GM12878 (cell line): ENCODE data around the gene B3GALT6. TPM values are rescaled to one million over a fixed set of nuclear protein-coding genes. Genes with fewer than 3 reads are reported as not detected.

ENCODE experiments used
- ATAC-seq: fragments of 200-7000 bp; cut with Tn5 transposase; 3 replicates; pipeline ENCODE4 v1.9.1; 2020; ENCODE audit warnings: mild to moderate bottlenecking, moderate library complexity
- BruUV-seq: library from RNA; stranded (reverse); fragments of 400-500 nt; replicated peaks from 2 replicates; lab custom pipeline; 2021; lab: Mats Ljungman, UMichigan
- CTCF ChIA-PET: fragments of 300-600 bp; sonication (Branson Sonifier 250); formaldehyde crosslinking; extraction: SDS; loops from one replicate; lab custom pipeline; 2021; ENCODE audit warnings: inconsistent platforms; lab: Yijun Ruan, JAX
- POLR2A ChIA-PET: fragments of 350-600 bp; formaldehyde crosslinking; extraction: SDS; loops from one replicate; lab custom pipeline; 2021; ENCODE audit warnings: inconsistent platforms; lab: Charles Lee
- RAD21 ChIA-PET: fragments of 300-600 bp; sonication (Branson Sonifier 250); formaldehyde crosslinking; loops from one replicate; lab custom pipeline; 2023; ENCODE audit warnings: antibody characterized with exemption; ENCODE audit not compliant: unreplicated experiment; lab: Charles Lee
- SMC1A ChIA-PET: fragments of 300-600 bp; sonication (Branson Sonifier 250); formaldehyde crosslinking; loops from one replicate; lab custom pipeline; 2023; ENCODE audit not compliant: unreplicated experiment, uncharacterized antibody; lab: Charles Lee
- DNase-seq: peaks from one replicate; pipeline ENCODE4 v3.0.0-alpha.2; 2011; ENCODE audit warnings: low read depth, low spot score
- FAIRE-seq: peaks from 3 replicates; lab custom pipeline; 2011; peaks lifted over from hg19 to GRCh38; lab: Jason Lieb, UNC
- H2AFZ ChIP-seq: 2 replicates; pipeline ENCODE4 v1.6.0; 2011; ENCODE audit warnings: low read depth, low read length, control low read depth; ENCODE audit not compliant: control insufficient read depth
- H3K27ac ChIP-seq: 2 replicates; pipeline ENCODE4 v1.5.1; 2011; ENCODE audit warnings: control low read depth; ENCODE audit not compliant: control insufficient read depth, insufficient read depth
- H3K27me3 ChIP-seq, 2 experiments: replicated peaks in 1 of 2; 2 replicates each; pipeline versions ENCODE4 v1.6.0 to v1.6.1; 2011; ENCODE audit warnings: low read length in 1 of 2; ENCODE audit not compliant: control insufficient read depth in 2 of 2, insufficient read depth in 2 of 2
- H3K36me3 ChIP-seq, 2 experiments: 2 replicates each; pipeline ENCODE4 v1.5.1; 2011; ENCODE audit warnings: low read length in 1 of 2; ENCODE audit not compliant: control insufficient read depth in 2 of 2, insufficient read depth in 2 of 2
- H3K4me1 ChIP-seq: 2 replicates; pipeline ENCODE4 v1.6.1; 2011; ENCODE audit warnings: mild to moderate bottlenecking, low read length, moderate library complexity, mixed read lengths; ENCODE audit not compliant: control insufficient read depth, insufficient read depth
- H3K4me2 ChIP-seq: 2 replicates; pipeline ENCODE4 v1.6.0; 2011; ENCODE audit warnings: control low read depth; ENCODE audit not compliant: control insufficient read depth, insufficient read depth
- H3K4me3 ChIP-seq: fragments of 200-600 bp; sonication (generic); 2 replicates; pipeline ENCODE4 v1.5.1; 2016
- H3K79me2 ChIP-seq: 2 replicates; pipeline ENCODE4 v1.6.0; 2011; ENCODE audit warnings: low read length; ENCODE audit not compliant: control insufficient read depth, insufficient read depth
- H3K9ac ChIP-seq: 2 replicates; pipeline ENCODE4 v1.8.0; 2011; ENCODE audit warnings: low read length, control low read depth, mixed read lengths; ENCODE audit not compliant: control insufficient read depth, insufficient read depth
- H3K9me3 ChIP-seq: replicated peaks from 3 replicates; pipeline ENCODE4 v1.5.1; 2011; ENCODE audit warnings: mild to moderate bottlenecking, low read length; ENCODE audit not compliant: control insufficient read depth, insufficient read depth
- H4K20me1 ChIP-seq: 2 replicates; pipeline ENCODE4 v1.6.0; 2011; ENCODE audit not compliant: control insufficient read depth, insufficient read depth
- ATF2 ChIP-seq: IDR thresholded peaks from 2 replicates; pipeline ENCODE4 v1.6.1; 2012; ENCODE audit warnings: low read length, inconsistent platforms
- BCL3 ChIP-seq: IDR thresholded peaks from 2 replicates; pipeline ENCODE4 v1.6.1; 2011; ENCODE audit warnings: borderline replicate concordance, low read depth, mild to moderate bottlenecking, moderate library complexity, low read length; ENCODE audit not compliant: insufficient read depth, poor library complexity, severe bottlenecking
- CBX3 ChIP-seq: fragments of 200-600 bp; sonication (generic); IDR thresholded peaks from 2 replicates; pipeline ENCODE4 v1.6.1; 2016; ENCODE audit warnings: low read depth, borderline replicate concordance
- IRF5 ChIP-seq: fragments of 450-650 bp; IDR thresholded peaks from 2 replicates; pipeline ENCODE4 v1.6.1; 2017; ENCODE audit warnings: borderline replicate concordance
- NR2C2 ChIP-seq: IDR thresholded peaks from 2 replicates; pipeline ENCODE4 v1.6.1; 2011; ENCODE audit warnings: borderline replicate concordance, low read depth; ENCODE audit not compliant: control insufficient read depth, insufficient read length
- SPI1 ChIP-seq: IDR thresholded peaks from 2 replicates; pipeline ENCODE4 v1.6.1; 2011; ENCODE audit warnings: low read depth, mild to moderate bottlenecking, low read length, moderate library complexity, borderline replicate concordance; ENCODE audit not compliant: insufficient read depth
- SRF ChIP-seq, 2 experiments: IDR thresholded peaks; 2 replicates each; pipeline ENCODE4 v1.6.1; 2011; ENCODE audit warnings: low read depth in 2 of 2, low read length in 2 of 2, mild to moderate bottlenecking in 1 of 2, moderate library complexity in 1 of 2
- YBX1 ChIP-seq: fragments of 450-650 bp; IDR thresholded peaks from 2 replicates; pipeline ENCODE4 v1.6.1; 2016; ENCODE audit warnings: antibody characterized with exemption
- ZNF384 ChIP-seq: IDR thresholded peaks from 2 replicates; pipeline ENCODE4 v1.6.1; 2012; ENCODE audit warnings: low read depth, mild to moderate bottlenecking, low read length, improper control_type of control experiment, borderline replicate concordance
- WGBS: methylation state at CpG from one replicate; pipeline ENCODE4 v1.1.6; 2016; ENCODE audit warnings: low lambda C conversion rate; ENCODE audit not compliant: insufficient replicate concordance, insufficient coverage; ENCODE audit errors: missing lambda C conversion rate; 5-methylcytosine and 5-hydroxymethylcytosine counted together
- in situ Hi-C: fragments of 300-500 bp; cut with MboI; formaldehyde crosslinking; loops from 9 replicates; pipeline ENCODE4 v1.14.3; 2018; ENCODE audit warnings: mixed read lengths
- intact Hi-C: fragments of 100-400 bp; cut with micrococcal nuclease; formaldehyde crosslinking; loops from one replicate; pipeline ENCODE4 v1.14.2; 2022; ENCODE audit not compliant: unreplicated experiment
- polyA plus RNA-seq, 11 experiments: library from polyadenylated mRNA; depleted of rRNA in 4 of 11; unstranded in 6 of 11; stranded (reverse) in 5 of 11; fragments of >200 nt; fragmentation: Nextera tagmentation in 4 of 11; fragmentation: Illumina TruSeq in 1 of 11; extraction: Ambion mirVana in 4 of 11; extraction: Trizol in 1 of 11; gene quantifications; 1 replicate in 1 of 11; 2 replicates in 10 of 11; pipeline versions ENCODE4 v1.2.1 to v1.2.3, GENCODE V29; 2011 to 2016; ENCODE audit warnings: inconsistent platforms in 2 of 11, missing spikeins in 2 of 11, low read depth in 1 of 11
- total RNA-seq, 4 experiments: library from RNA; depleted of rRNA in 3 of 4; stranded (reverse); fragments of >200 nt in 3 of 4; fragmentation: Illumina TruSeq in 1 of 4; extraction: Trizol in 1 of 4; gene quantifications; 2 replicates each; pipeline versions ENCODE4 v1.2.1 to v1.2.3, GENCODE V29; 2013 to 2021
- TF ChIP-seq, protein P1 (sequence below): IDR thresholded peaks from 2 replicates; pipeline ENCODE4 v1.6.1; 2012; ENCODE audit warnings: mild to moderate bottlenecking, low read depth, low read length

Gene B3GALT6
- total and polyA plus RNA-seq, 10 of the 15 experiments (the other 5 are each of a cell fraction or from before 2014, with no cell fraction given), result 0.53 to 20.8 (median 4.5) TPM

DNA sequence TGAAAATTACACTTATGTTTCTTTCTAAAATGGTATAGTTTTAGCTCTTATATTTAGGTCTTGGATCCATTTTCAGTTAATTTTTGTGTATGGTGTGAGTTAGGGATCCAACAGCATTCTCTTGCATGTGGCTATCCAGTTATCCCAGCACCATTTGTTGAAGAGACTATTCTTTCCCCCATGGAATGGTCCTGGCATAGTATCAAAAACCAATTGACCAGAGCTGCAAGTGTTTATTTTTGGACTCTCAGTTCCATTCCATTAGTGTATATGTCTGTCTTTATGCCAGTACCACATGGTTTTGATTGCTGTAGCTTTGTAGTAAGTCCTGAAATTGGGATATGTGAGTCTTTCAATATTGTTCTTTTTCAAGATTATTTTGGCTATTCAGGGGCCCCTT is 44.1 kb upstream of the B3GALT6 start (continued):
- no peak for TF ChIP-seq BCL3

DNA sequence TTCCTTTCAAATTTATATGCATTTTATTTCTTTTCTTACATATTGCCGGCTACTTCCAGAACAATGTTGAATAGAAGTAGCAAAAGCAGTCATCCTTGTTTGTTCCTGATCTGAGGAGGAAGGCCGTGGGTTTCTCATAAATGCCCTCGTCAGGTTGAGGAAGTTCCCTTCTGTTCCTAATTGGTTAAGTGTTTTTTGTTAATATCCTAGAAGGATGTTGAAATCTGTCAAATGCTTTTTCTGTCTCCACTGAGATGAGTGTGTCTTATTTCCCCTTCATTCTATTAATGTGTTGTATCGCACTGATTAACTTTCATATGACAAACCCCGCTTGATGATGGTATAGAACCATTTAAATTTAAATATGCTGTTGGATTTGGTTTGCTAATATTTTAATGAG is 42.9 kb upstream of the B3GALT6 start:
- CTCF ChIA-PET, result interaction anchor here (1.7 kb wide), 1 partner anchor 67 kb away, joined by 4 read pairs; no protein-coding TSS in a partner anchor
- H3K4me1 ChIP-seq, result no peaks in the 10 kb centered on the region
- intact Hi-C loops, result no loop called here
- ATAC-seq (no peak), FAIRE-seq (no peak), DNase-seq (no peak)
- H3K4me3 ChIP-seq, result no peak overlapping the region
- no peak overlapping the region for H3K27ac ChIP-seq
- no peak overlapping the region for H3K4me2 ChIP-seq
- H3K79me2 ChIP-seq, result no peaks in the 10 kb centered on the region
- no peaks in the 10 kb centered on the region for H3K36me3 ChIP-seq
- no peaks in the 10 kb centered on the region for H3K27me3 ChIP-seq
- WGBS, result 18% methylated on average over 5 of the region's 5 CpGs
- H3K9ac ChIP-seq, result no peak overlapping the region
- no peaks in the 10 kb centered on the region; the same call in 2 of the 3 replicates for H3K9me3 ChIP-seq
- SMC1A ChIA-PET, result no interaction called here
- in situ Hi-C loops, result no loop called here
- BruUV-seq, result no TSS peak
- no peak overlapping the region for H2AFZ ChIP-seq
- POLR2A ChIA-PET, result interaction anchor here (1.6 kb wide), 1 partner anchor 12 kb away, joined by 3 read pairs; no protein-coding TSS in a partner anchor
- H4K20me1 ChIP-seq, result no peaks in the 10 kb centered on the region
- RAD21 ChIA-PET, result interaction anchor here (1.3 kb wide), 1 partner anchor 18 kb away, joined by 4 read pairs; no protein-coding TSS in a partner anchor
- no peak for TF ChIP-seq NR2C2
- no peak for TF ChIP-seq ATF2
- TF ChIP-seq SPI1, result no peak
- TF ChIP-seq ZNF384, result no peak
- no peak for TF ChIP-seq IRF5
- no peak for TF ChIP-seq YBX1
- TF ChIP-seq CBX3, result no peak
- no peak for TF ChIP-seq SRF (IDR thresholded peaks at IDR 0.05; ENCODE audit: low read depth in 2 of 2, low read length in 2 of 2)
- TF ChIP-seq, protein P1, sequence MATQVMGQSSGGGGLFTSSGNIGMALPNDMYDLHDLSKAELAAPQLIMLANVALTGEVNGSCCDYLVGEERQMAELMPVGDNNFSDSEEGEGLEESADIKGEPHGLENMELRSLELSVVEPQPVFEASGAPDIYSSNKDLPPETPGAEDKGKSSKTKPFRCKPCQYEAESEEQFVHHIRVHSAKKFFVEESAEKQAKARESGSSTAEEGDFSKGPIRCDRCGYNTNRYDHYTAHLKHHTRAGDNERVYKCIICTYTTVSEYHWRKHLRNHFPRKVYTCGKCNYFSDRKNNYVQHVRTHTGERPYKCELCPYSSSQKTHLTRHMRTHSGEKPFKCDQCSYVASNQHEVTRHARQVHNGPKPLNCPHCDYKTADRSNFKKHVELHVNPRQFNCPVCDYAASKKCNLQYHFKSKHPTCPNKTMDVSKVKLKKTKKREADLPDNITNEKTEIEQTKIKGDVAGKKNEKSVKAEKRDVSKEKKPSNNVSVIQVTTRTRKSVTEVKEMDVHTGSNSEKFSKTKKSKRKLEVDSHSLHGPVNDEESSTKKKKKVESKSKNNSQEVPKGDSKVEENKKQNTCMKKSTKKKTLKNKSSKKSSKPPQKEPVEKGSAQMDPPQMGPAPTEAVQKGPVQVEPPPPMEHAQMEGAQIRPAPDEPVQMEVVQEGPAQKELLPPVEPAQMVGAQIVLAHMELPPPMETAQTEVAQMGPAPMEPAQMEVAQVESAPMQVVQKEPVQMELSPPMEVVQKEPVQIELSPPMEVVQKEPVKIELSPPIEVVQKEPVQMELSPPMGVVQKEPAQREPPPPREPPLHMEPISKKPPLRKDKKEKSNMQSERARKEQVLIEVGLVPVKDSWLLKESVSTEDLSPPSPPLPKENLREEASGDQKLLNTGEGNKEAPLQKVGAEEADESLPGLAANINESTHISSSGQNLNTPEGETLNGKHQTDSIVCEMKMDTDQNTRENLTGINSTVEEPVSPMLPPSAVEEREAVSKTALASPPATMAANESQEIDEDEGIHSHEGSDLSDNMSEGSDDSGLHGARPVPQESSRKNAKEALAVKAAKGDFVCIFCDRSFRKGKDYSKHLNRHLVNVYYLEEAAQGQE, result no peak
